Smooth muscle cell (in vitro differentiated cells): ENCODE measurements around the gene CCDC197. TPM values are rescaled to one million over a fixed set of nuclear protein-coding genes. Genes with fewer than 3 reads are reported as not detected.

ENCODE experiments used
- DNase-seq: peaks from one replicate; lab custom pipeline; 2025; ENCODE audit not compliant: unreplicated experiment; lab: John Stamatoyannopoulos, UW
- H2AFZ ChIP-seq: fragments of 200-600 bp; sonication (generic); 2 replicates; pipeline ENCODE4 v1.6.0; 2016; ENCODE audit warnings: antibody characterized with exemption, low read depth, mild to moderate bottlenecking
- H3F3A ChIP-seq: fragments of 200-600 bp; sonication (generic); 2 replicates; pipeline ENCODE4 v1.6.0; 2017; ENCODE audit warnings: antibody characterized with exemption, low read depth
- H3K27ac ChIP-seq: fragments of 200-600 bp; sonication (generic); 2 replicates; pipeline ENCODE4 v1.5.1; 2016; ENCODE audit warnings: low read depth, mild to moderate bottlenecking
- H3K27me3 ChIP-seq: fragments of 200-600 bp; sonication (generic); 2 replicates; pipeline ENCODE4 v1.6.1; 2016; ENCODE audit warnings: low read depth, mild to moderate bottlenecking
- H3K36me3 ChIP-seq: fragments of 200-600 bp; sonication (generic); 2 replicates; pipeline ENCODE4 v1.5.1; 2016; ENCODE audit warnings: low read depth
- H3K4me1 ChIP-seq: fragments of 200-600 bp; sonication (generic); 2 replicates; pipeline ENCODE4 v1.5.1; 2016; ENCODE audit warnings: low read depth
- H3K4me2 ChIP-seq: fragments of 200-600 bp; sonication (generic); 2 replicates; pipeline ENCODE4 v1.6.0; 2016; ENCODE audit warnings: mild to moderate bottlenecking
- H3K4me3 ChIP-seq: fragments of 200-600 bp; sonication (generic); 2 replicates; pipeline ENCODE4 v1.5.1; 2016; ENCODE audit warnings: mild to moderate bottlenecking
- H3K79me2 ChIP-seq: fragments of 200-600 bp; sonication (generic); 2 replicates; pipeline ENCODE4 v1.6.0; 2016; ENCODE audit warnings: low read depth, mild to moderate bottlenecking
- H3K9ac ChIP-seq: fragments of 200-600 bp; sonication (generic); 2 replicates; pipeline ENCODE4 v1.6.0; 2016; ENCODE audit warnings: low read depth
- H3K9me3 ChIP-seq: fragments of 200-600 bp; sonication (generic); replicated peaks from 2 replicates; pipeline ENCODE4 v1.5.1; 2016; ENCODE audit warnings: low read depth
- H4K20me1 ChIP-seq: fragments of 200-600 bp; sonication (generic); 2 replicates; pipeline ENCODE4 v1.6.0; 2016; ENCODE audit warnings: low read depth
- CTCF ChIP-seq: fragments of 200-600 bp; sonication (generic); IDR thresholded peaks from 2 replicates; pipeline ENCODE4 v1.5.1; 2017; ENCODE audit warnings: borderline replicate concordance, mild to moderate bottlenecking, antibody characterized with exemption; ENCODE audit not compliant: insufficient read depth, poor library complexity, severe bottlenecking
- WGBS: methylation state at CpG from one replicate; pipeline ENCODE4 v1.1.7; 2016; ENCODE audit warnings: low lambda C conversion rate; 5-methylcytosine and 5-hydroxymethylcytosine counted together
- polyA plus RNA-seq: library from polyadenylated mRNA; unstranded; fragments of >200 nt; fragmentation: Nextera tagmentation; extraction: Ambion mirVana; gene quantifications from 2 replicates; pipeline ENCODE4 v1.2.1, GENCODE V29; 2016
- total RNA-seq: library from RNA; depleted of rRNA; stranded (reverse); fragments of >200 nt; gene quantifications from 2 replicates; pipeline ENCODE4 v1.2.3, GENCODE V29; 2014

Gene CCDC197
- total and polyA plus RNA-seq, 2 experiments from 2014 or later: not detected

GRCh38 chr14:93987376-93987775, 9.7 kb upstream of the CCDC197 start:
- TF ChIP-seq CTCF: no peak
- no peaks in the 10 kb centered on the region for H3K9me3 ChIP-seq
- DNase-seq: no peak
- no peak overlapping the region for H2AFZ ChIP-seq
- WGBS: 88% methylated on average over 12 of the region's 12 CpGs
- no peak overlapping the region for H3K4me2 ChIP-seq
- H3K27ac ChIP-seq: no peak overlapping the region
- H3F3A ChIP-seq: no peaks in the 10 kb centered on the region
- H3K9ac ChIP-seq: no peak overlapping the region
- no peaks in the 10 kb centered on the region for H3K36me3 ChIP-seq
- no peaks in the 10 kb centered on the region for H4K20me1 ChIP-seq
- H3K27me3 ChIP-seq: no peaks in the 10 kb centered on the region
- no peaks in the 10 kb centered on the region for H3K79me2 ChIP-seq
- H3K4me1 ChIP-seq: peaks cover 16% of the 10 kb centered on the region
- no peak overlapping the region for H3K4me3 ChIP-seq

- no peaks in the 10 kb centered on the region for H3K9me3 ChIP-seq
- no peaks in the 10 kb centered on the region for H3K27me3 ChIP-seq
- H3K36me3 ChIP-seq: no peaks in the 10 kb centered on the region
- no peak for DNase-seq
- no peak overlapping the region for H3K27ac ChIP-seq
- no peaks in the 10 kb centered on the region for H3F3A ChIP-seq
- no peak overlapping the region for H2AFZ ChIP-seq
- H4K20me1 ChIP-seq: no peaks in the 10 kb centered on the region
- no peak overlapping the region for H3K9ac ChIP-seq
- no peaks in the 10 kb centered on the region for H3K79me2 ChIP-seq
- WGBS: 43% methylated on average over 2 of the region's 3 CpGs
- no peak overlapping the region for H3K4me2 ChIP-seq
- H3K4me1 ChIP-seq: peaks cover 12% of the 10 kb centered on the region
- no peak for TF ChIP-seq CTCF
- H3K4me3 ChIP-seq: no peak overlapping the region
Measured at GRCh38 chr14:93987815-93988476, 9.2 kb upstream of the CCDC197 start.

- no peaks in the 10 kb centered on the region for H3F3A ChIP-seq
Measured at GRCh38 chr14:93989939-93990338, 7.2 kb upstream of the CCDC197 start.

More at GRCh38 chr14:93989939-93990338, 7.2 kb upstream of the CCDC197 start:
- H3K4me3 ChIP-seq: no peak overlapping the region
- no peak overlapping the region for H2AFZ ChIP-seq
- H3K36me3 ChIP-seq: no peaks in the 10 kb centered on the region
- H4K20me1 ChIP-seq: no peaks in the 10 kb centered on the region
- H3K27me3 ChIP-seq: no peaks in the 10 kb centered on the region
- 71% methylated on average over 4 of the region's 4 CpGs for WGBS
- TF ChIP-seq CTCF: no peak
- no peaks in the 10 kb centered on the region for H3K9me3 ChIP-seq
- H3K4me2 ChIP-seq: no peak overlapping the region
- H3K4me1 ChIP-seq: peaks cover under 1% of the 10 kb centered on the region
- H3K9ac ChIP-seq: no peak overlapping the region
- H3K27ac ChIP-seq: no peak overlapping the region
- H3K79me2 ChIP-seq: no peaks in the 10 kb centered on the region
- DNase-seq: no peak
